Transverse colon (tissue), 4 donors: Measurements from ENCODE around the gene FAF2. TPM values are rescaled to one million over a fixed set of nuclear protein-coding genes. Genes with fewer than 3 reads are reported as not detected.
A peak's percentile ranks its signal among the peaks of the same experiment; 100 is the strongest.

Experiments used
- DNase-seq: peaks from one replicate; pipeline ENCODE4 v3.0.0-alpha.2; 2019
- H3K27ac ChIP-seq, 4 donors: fragments of 200-600 bp; sonication (generic); 2 replicates each; pipeline ENCODE4 v1.5.1; 2016 to 2018; ENCODE audit warnings: inconsistent platforms in 4 of 4
- H3K27me3 ChIP-seq: fragments of 200-600 bp; sonication (generic); 2 replicates; pipeline ENCODE4 v1.5.1; 2017; ENCODE audit warnings: inconsistent platforms
- H3K36me3 ChIP-seq, 4 donors: fragments of 200-600 bp; sonication (generic); 2 replicates each; pipeline ENCODE4 v1.5.1; 2017 to 2019; ENCODE audit warnings: inconsistent platforms in 4 of 4
- H3K4me1 ChIP-seq, 4 donors: fragments of 200-600 bp; sonication (generic); 2 replicates each; pipeline ENCODE4 v1.5.1; 2017 to 2020; ENCODE audit warnings: inconsistent platforms in 4 of 4
- H3K4me3 ChIP-seq, 4 donors: fragments of 200-600 bp; sonication (generic); 1 replicate in 1 of 4; 2 replicates in 3 of 4; pipeline versions ENCODE4 v1.5.1 to v1.6.1; 2017 to 2019; ENCODE audit warnings: inconsistent platforms in 4 of 4
- H3K9me3 ChIP-seq, 2 donors: fragments of 200-600 bp; sonication (generic); 2 replicates each; pipeline ENCODE4 v1.5.1; 2017 to 2019; ENCODE audit warnings: inconsistent platforms in 2 of 2
- CTCF ChIP-seq, 5 experiments: fragments of 200-600 bp in 3 of 5; fragments of 450-650 bp in 2 of 5; sonication (generic) in 3 of 5; IDR thresholded peaks; 1 replicate in 2 of 5; 2 replicates in 3 of 5; pipeline ENCODE4 v1.5.1; 2016 to 2017; ENCODE audit warnings: antibody characterized with exemption in 5 of 5, inconsistent platforms in 3 of 5, mild to moderate bottlenecking in 2 of 5, moderate library complexity in 1 of 5
- EP300 ChIP-seq: sonication (generic); formaldehyde crosslinking; IDR thresholded peaks from one replicate; pipeline ENCODE4 v1.6.1; 2017; ENCODE audit warnings: antibody characterized with exemption, low read depth
- POLR2A ChIP-seq: fragments of 450-650 bp; IDR thresholded peaks from one replicate; pipeline ENCODE4 v1.6.1; 2016; ENCODE audit warnings: antibody characterized with exemption, mild to moderate bottlenecking, moderate library complexity
- POLR2AphosphoS5 ChIP-seq, 3 donors: sonication (generic); formaldehyde crosslinking; IDR thresholded peaks; one replicate each; pipeline ENCODE4 v1.6.1; 2016; ENCODE audit warnings: antibody characterized with exemption in 3 of 3
- WGBS, 2 donors: methylation state at CpG; one replicate each; pipeline ENCODE4 v1.1.5; 2018; ENCODE audit warnings: low coverage in 1 of 2; 5-methylcytosine and 5-hydroxymethylcytosine counted together
- in situ Hi-C, 4 donors: fragments of 200-750 bp; cut with MboI; loops; one replicate each; pipeline versions ENCODE4 v1.15.0 to v1.15.1; 2017; ENCODE audit warnings: low sequenced_read_pairs in 3 of 4, low pct_ligation_motif_present in 1 of 4, low pct_unique_long_range_greater_than_20kb in 1 of 4
- intact Hi-C: fragments of 100-400 bp; cut with DNase I; formaldehyde crosslinking; loops from one replicate; pipeline ENCODE4 v1.15.1; 2023; ENCODE audit warnings: low total_unique reads
- total RNA-seq, 4 donors: library from RNA; depleted of rRNA; stranded (reverse); fragments of >200 nt; gene quantifications; one replicate each; pipeline ENCODE4 v1.1.0, GENCODE V29; 2016

Gene FAF2
- total RNA-seq, 4 donors from 2014 or later: 3.8 to 32.4 (median 26.5) TPM

GRCh38 chr5:176408590-176408989 is 39.6 kb upstream of the FAF2 start:
- Histone ChIP-seq H3K36me3 (peaks cover 0 to 7% (median 0%) of the 10 kb centered on the region in 4 donors), H3K4me3 (no peak overlapping the region), H3K9me3 (no peaks in the 10 kb centered on the region), H3K27ac (no peak overlapping the region), H3K4me1 (peaks cover 5 to 65% (median 32%) of the 10 kb centered on the region in 4 donors), H3K27me3 (no peaks in the 10 kb centered on the region)
- DNase-seq: no peak
- intact Hi-C loops (no loop called here), in situ Hi-C loops (loop anchor here in 1 of 4 donors (25.0 kb wide), 1 partner anchor 179 kb away; no protein-coding TSS in a partner anchor)
- no peak for TF ChIP-seq EP300
- no peak for TF ChIP-seq CTCF (IDR thresholded peaks at IDR 0.05)
- 82 to 96% methylated on average over 5 of the region's 5 CpGs for WGBS, 2 donors

GRCh38 chr5:176409765-176410164 is 38.4 kb upstream of the FAF2 start:
- no peak for DNase-seq
- TF ChIP-seq POLR2A (no peak), EP300 (no peak), CTCF (IDR thresholded peaks at IDR 0.05) (no peak), POLR2AphosphoS5 (IDR thresholded peaks at IDR 0.05) (no peak)
- intact Hi-C loops (no loop called here), in situ Hi-C loops (loop anchor here in 2 of 4 donors (10.0 to 25.0 kb wide), 2 partner anchors 165 to 178 kb away; no protein-coding TSS in a partner anchor)
- H3K4me3 ChIP-seq: no peak overlapping the region
- H3K27ac ChIP-seq: no peak overlapping the region
- H3K27me3 ChIP-seq: no peaks in the 10 kb centered on the region
- peaks cover 3 to 68% (median 35%) of the 10 kb centered on the region in 4 donors for H3K4me1 ChIP-seq
- no peaks in the 10 kb centered on the region for H3K9me3 ChIP-seq
- H3K36me3 ChIP-seq: peaks cover 0 to 7% (median 0%) of the 10 kb centered on the region in 4 donors
- 93 to 100% methylated on average over 2 to 4 of the region's 4 CpGs for WGBS, 2 donors

- H3K36me3 ChIP-seq: peaks cover 0 to 7% (median 0%) of the 10 kb centered on the region in 4 donors
These were observed 37.6 kb upstream of the FAF2 start for GRCh38 chr5:176410486-176411180.

More at GRCh38 chr5:176410486-176411180, 37.6 kb upstream of the FAF2 start:
- Histone ChIP-seq H3K9me3 (no peaks in the 10 kb centered on the region), H3K4me3 (no peak overlapping the region), H3K27me3 (no peaks in the 10 kb centered on the region), H3K27ac (peak overlapping the region in 1 of 4 donors; percentile 28), H3K4me1 (peaks cover 3 to 68% (median 37%) of the 10 kb centered on the region in 4 donors)
- DNase-seq: no peak
- TF ChIP-seq CTCF (IDR thresholded peaks at IDR 0.05) (peak in 1 of 5 experiments; percentile 7), POLR2AphosphoS5 (IDR thresholded peaks at IDR 0.05) (no peak), EP300 (no peak)
- WGBS, 2 donors: 50 to 94% methylated on average over 1 to 5 of the region's 5 CpGs
- intact Hi-C loops: no loop called here
- in situ Hi-C loops: loop anchor here in 2 of 4 donors (10.0 to 25.0 kb wide), 2 partner anchors 164 to 177 kb away; no protein-coding TSS in a partner anchor
